Activated T-cell treated with anti-CD3 and anti-CD28 coated beads for 4 hours (primary cell): ENCODE data around the gene TMEM95.
A peak's percentile ranks its signal among the peaks of the same experiment; 100 is the strongest.
"Not testable (repeated sequence)": the region's sequence is repeated elsewhere in the genome, so short reads cannot be mapped to it uniquely, and the experiment has no call there.

Experiments used
- DNase-seq: peaks from one replicate; pipeline ENCODE4 v3.0.0-alpha.2; 2020

The TMEM95 gene

GRCh38 chr17:7323731-7324437, 31.1 kb upstream of the TMEM95 start:
- peak; percentile 52 for DNase-seq

- DNase-seq: no peak
Observed at GRCh38 chr17:7324438-7324779, 30.5 kb upstream of the TMEM95 start.

- DNase-seq: no peak
Observed at GRCh38 chr17:7325031-7325528, 29.9 kb upstream of the TMEM95 start.

DNA sequence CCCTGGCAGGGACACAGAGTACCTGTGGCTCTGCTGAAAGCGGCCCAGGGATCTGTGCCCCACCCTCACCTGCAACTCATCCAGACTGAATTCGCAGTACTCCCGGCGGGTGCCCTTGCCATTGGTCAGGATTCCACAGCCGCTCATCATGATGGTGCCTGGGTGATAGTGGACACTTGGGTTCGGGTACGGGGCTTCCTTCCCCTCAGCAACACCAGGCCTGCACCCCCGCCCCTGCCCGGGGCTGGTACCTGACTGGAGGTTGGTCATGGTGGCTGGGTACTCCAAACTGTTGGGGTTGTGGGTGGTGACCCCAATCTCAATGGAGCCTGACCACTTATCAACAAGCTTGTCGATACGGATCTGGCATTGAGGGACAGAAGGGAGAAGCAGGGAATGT, 28.8 kb upstream of the TMEM95 start:
- DNase-seq: no peak

GRCh38 chr17:7327056-7327455, 27.9 kb upstream of the TMEM95 start:
- no peak for DNase-seq

DNA sequence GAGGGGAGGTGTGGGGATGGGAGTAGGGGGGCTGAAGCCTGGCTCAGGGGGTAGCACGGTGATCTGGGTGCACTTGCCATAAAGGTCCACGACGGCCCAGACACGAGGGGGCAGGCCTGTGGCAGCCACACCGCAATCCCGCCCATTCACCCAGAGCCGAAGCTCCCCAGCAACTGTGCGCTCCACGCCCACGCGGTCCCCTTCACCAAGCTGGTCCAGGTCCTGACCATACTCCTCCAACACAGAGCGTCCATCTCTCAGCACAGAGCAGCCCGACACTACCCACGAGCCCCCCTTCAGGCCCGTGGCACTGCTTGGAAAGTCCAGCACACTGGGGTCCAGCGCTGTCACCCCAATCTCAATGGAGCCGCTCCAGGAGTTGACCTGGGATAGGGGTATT, 27.5 kb upstream of the TMEM95 start:
- DNase-seq: no peak

DNA sequence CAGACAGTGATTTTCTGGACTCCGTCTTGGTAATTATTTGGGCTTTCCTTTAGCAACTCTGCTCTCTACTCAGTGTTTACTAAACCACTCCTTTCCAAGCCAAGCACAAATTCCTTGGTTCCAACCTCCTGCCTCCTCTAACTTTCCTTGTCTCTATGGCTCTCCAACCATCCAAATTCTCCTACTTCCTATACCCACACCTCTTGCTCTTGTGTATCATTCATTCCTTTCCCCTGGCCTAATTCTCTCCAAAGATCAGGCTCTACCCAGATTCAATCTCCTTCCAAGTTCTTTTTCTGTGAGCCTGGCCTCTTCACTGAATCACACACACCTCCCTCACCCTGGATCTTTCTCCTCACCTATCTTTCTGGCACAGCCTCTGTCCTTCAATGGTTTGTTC, 26.9 kb upstream of the TMEM95 start:
- DNase-seq: no peak

- no peak for DNase-seq
Observed at GRCh38 chr17:7328840-7329373, 26.0 kb upstream of the TMEM95 start, which contains the start of gene NEURL4. NEURL4 (minus strand) TSS chr17:7329335; CDS start chr17:7329312, 23 bp downstream.

DNA sequence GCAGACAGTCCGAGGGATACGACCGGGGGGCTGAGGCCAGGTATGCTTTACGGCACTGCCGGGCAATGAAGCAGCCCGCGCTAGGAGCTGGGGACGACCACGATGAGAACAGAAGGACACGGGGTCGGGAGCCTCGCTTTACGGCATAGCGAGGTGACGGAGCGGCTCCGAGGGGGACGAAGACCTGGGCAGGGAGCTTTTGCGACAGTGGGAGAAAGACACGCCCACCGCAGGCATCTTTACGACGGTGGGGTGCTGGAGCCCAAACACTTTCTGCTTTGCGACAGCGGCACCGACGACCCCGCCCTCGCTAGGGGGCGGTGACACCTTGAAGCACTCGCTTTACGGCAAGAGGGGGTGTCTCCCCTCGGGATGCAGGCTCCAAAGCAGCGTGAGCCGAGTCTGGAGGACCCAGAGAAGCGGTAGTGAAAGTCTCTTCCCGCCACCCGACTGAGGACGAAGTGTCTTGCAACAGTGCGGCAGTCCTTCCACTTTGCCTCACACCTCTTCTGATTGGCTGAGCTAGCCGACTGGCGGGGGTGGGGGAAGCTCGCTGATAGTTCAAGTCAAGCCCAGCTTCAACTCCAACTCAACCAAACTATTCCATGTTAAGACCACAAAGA, 25.5 kb upstream of the TMEM95 start:
- DNase-seq: peak; percentile 91

DNA sequence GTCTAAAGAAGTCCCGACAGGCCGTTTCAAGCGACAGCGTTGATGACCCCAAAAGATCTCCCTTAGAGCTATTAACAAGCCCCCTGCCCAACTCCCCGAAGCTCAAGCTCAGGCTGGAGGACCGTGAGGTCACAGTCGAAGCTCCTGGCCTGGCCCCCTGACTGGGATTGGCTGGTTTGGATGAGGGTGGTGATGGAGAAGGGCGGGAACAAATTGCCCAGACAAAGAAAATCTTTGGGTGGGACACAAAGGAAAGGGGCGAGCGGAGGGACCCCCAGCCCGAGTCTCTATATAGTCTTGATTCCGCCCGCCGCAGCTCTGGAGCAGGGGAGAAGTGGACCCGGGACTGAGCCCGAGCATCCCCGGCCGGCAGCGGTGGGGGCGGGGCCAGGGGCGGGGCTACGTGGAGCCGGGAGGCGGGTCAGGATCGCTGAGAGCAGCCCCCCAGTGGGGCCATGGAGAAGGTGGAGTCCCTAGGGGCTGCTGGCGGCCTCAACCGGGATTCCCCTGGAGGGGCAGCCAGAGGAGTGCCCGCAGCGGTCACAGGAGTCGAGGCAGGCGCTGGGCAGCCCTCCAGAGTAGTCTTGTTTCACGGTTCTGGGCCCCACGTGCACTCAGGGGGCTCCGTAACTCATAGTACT, 24.8 kb upstream of the TMEM95 start:
- DNase-seq: peak; percentile 63

DNA sequence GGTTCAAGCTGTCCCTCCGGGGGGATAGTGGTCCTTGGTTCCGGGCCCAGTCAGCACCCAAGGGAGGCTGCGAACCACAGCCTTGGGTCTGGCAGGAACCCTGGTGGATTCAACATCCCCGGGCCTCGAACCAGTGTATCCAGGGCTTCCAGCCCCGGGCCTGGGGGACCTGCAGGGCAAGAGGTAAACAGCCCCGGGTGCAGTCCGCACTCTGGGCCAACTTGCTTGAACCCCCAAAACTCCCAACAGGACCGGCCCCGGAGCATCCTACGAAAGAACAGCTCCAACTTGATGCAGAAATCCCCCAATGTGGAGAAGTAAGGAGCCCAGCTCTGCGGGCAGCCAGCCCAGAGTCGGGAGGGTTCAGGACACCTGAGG, 24.3 kb upstream of the TMEM95 start:
- no peak for DNase-seq

DNA sequence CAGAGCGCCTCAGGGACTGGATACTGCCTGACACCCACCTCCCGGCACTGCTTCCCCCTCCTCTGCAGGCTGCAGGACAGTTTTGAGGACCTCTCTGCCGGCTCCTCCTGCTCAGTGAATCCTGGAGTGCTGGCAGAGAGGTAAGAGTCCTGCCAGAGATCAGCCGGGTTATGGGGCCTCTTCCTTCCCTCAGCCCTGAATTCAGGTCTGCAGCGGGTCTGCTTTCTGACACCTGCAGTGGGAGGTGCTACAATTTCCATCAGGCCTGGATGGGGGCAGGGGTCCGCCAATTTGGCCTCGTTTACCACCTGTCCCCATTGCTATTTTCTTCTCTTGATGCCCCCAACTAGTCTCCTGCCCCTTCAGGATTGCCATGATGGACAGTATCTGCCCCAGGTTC, 22.8 kb upstream of the TMEM95 start:
- no peak for DNase-seq

DNA sequence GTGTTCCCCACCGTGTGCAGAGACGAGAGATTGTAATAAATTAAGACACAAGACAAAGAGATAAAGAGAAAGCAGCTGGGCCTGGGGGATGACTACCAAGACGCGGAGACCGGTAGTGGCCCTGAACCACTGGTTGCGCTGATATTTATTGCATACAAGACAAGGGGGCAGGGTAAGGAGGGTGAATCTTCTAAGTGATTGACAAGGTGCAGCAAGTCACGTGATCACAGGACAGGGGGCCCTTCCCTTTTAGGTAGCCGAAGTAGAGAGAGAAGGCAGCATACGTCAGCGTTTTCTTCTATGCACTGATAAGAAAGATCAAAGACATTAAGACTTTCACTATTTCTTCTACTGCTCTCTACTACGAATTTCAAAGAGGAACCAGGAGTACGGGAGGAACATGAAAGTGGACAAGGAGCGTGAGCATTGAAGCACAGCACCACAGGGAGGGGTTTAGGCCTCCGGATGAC, 22.3 kb upstream of the TMEM95 start:
- DNase-seq: not testable (repeated sequence)

GRCh38 chr17:7334938-7335538, 19.9 kb upstream of the TMEM95 start:
- DNase-seq: no peak

DNA sequence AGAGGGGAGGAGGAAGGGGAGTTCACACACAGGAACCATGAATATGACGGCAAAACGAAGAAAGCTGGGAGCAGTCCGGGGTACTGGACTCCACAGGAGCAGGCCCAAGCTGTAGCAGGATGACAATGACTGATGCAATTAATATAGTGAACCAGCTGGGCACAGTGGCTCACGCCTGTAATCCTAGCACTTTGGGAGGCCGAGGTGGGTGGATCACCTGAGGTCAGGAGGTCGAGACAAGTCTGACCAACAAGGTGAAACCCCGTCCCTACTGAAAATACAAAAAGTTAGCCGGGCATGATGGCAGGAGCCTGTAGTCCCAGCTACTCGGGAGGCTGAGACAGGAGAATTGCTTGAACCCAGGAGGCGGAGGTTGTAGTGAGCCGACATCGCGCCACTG, 19.2 kb upstream of the TMEM95 start:
- DNase-seq: not testable (repeated sequence)

GRCh38 chr17:7336240-7337175, 18.4 kb upstream of the TMEM95 start, which contains the start of gene ACAP1:
ACAP1 (plus strand) TSS chr17:7336529; CDS start chr17:7336735, 206 bp downstream.
- peak; percentile 79 for DNase-seq

DNA sequence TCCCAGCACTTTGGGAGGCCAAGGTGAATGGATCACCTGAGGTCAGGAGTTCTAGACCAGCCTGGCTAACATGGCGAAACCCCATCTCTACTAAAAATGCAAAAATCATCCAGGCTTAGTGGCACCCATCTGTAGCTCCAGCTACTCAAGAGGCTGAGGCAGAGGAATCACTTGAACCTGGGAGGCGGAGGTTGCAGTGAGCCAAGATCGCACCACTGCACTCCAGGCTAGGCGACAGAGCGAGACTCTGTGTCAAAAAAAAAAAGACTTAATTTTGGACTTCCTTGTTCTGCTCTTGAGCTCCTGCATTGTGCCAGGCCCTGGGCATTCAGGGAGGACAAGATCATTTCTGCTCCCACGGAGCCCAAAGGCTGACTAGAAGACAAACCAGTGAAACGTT, 17.4 kb upstream of the TMEM95 start:
- not testable (repeated sequence) for DNase-seq

DNA sequence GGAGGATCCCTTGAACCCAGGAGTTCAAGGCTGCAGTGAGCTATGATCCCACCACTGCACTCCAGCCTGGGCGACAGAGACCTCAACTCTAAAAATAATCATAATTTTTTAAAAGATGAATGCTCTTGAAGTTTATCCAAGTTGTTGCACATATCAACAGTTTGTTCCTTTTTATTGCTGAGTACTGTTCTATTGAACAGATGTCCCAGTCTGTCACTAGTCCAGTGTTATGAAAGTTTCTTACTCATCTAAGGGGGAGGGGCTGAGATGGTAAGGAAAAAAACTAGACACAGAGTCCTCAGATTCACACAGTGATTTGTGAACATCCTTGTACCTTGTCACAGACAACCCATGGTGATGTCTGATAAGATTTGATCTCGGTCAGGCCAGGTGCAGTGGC, 14.8 kb upstream of the TMEM95 start:
- DNase-seq: no peak

- DNase-seq: no peak
Observed at GRCh38 chr17:7341842-7342241, 13.1 kb upstream of the TMEM95 start.

DNA sequence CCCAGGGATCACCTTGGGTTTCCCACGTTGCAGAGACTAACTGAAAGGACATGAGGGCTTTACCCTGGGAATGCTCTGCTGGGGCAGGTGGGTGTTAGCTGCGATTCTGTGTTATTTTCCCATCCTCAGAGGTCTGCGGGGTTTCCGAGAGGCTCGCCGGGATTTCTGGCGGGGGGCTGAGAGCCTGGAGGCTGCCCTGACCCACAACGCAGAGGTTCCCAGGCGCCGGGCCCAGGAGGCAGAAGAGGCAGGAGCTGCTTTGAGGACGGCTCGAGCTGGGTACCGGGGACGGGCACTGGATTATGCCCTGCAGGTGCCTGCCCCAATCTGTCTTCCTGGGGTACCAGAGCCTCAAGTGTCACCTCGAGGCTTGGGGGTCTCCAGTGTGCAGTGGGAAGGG, 11.7 kb upstream of the TMEM95 start:
- no peak for DNase-seq

GRCh38 chr17:7346761-7347614, 8.0 kb upstream of the TMEM95 start:
- DNase-seq: no peak
